H1 (cell line): ENCODE measurements around the gene SLC25A22. TPM values are rescaled to one million over a fixed set of nuclear protein-coding genes. Genes with fewer than 3 reads are reported as not detected.

Source experiments
- CTCF ChIA-PET: fragments of 300-600 bp; sonication (Branson Sonifier 250); formaldehyde crosslinking; loops from one replicate; lab custom pipeline; 2021; ENCODE audit not compliant: partially characterized antibody; lab: Charles Lee
- POLR2A ChIA-PET: fragments of 300-600 bp; sonication (Branson Sonifier 250); formaldehyde crosslinking; loops from one replicate; lab custom pipeline; 2021; ENCODE audit warnings: inconsistent platforms; ENCODE audit not compliant: partially characterized antibody; lab: Charles Lee
- DNase-seq, 2 experiments: peaks; one replicate each; pipeline versions ENCODE4 v3.0.0 to v3.0.0-alpha.2; 2010 to 2022; ENCODE audit warnings: low spot score in 2 of 2, low read depth in 1 of 2, mixed read lengths in 1 of 2
- FAIRE-seq: peaks from 2 replicates; lab custom pipeline; 2011; peaks lifted over from hg19 to GRCh38; lab: Jason Lieb, UNC
- H2AFZ ChIP-seq: 2 replicates; pipeline ENCODE4 v1.8.1; 2012; ENCODE audit warnings: low read length, inconsistent platforms
- H2AK5ac ChIP-seq: 2 replicates; pipeline ENCODE4 v1.6.1; 2013; ENCODE audit warnings: low read depth, low read length
- H2BK120ac ChIP-seq: replicated peaks from 2 replicates; pipeline ENCODE3; 2013; ENCODE audit warnings: low read depth, low read length, inconsistent platforms
- H2BK12ac ChIP-seq: 2 replicates; pipeline ENCODE4 v1.6.1; 2013; ENCODE audit warnings: low read depth, low read length
- H2BK15ac ChIP-seq: 2 replicates; pipeline ENCODE4 v1.6.1; 2013; ENCODE audit warnings: low read length
- H2BK20ac ChIP-seq: 2 replicates; pipeline ENCODE4 v1.6.1; 2013; ENCODE audit warnings: low read length
- H2BK5ac ChIP-seq: 2 replicates; pipeline ENCODE4 v1.6.1; 2013; ENCODE audit warnings: low read depth, low read length
- H3K14ac ChIP-seq: 2 replicates; pipeline ENCODE4 v1.6.1; 2013; ENCODE audit warnings: inconsistent platforms; ENCODE audit not compliant: insufficient read length
- H3K18ac ChIP-seq: 2 replicates; pipeline ENCODE4 v1.6.1; 2013; ENCODE audit warnings: low read length; ENCODE audit errors: extremely low read depth
- H3K23ac ChIP-seq: 2 replicates; pipeline ENCODE4 v1.6.1; 2013; ENCODE audit warnings: inconsistent platforms; ENCODE audit not compliant: insufficient read length
- H3K23me2 ChIP-seq: 2 replicates; pipeline ENCODE4 v1.6.1; 2013; ENCODE audit warnings: low read depth, low read length
- H3K27ac ChIP-seq: 2 replicates; pipeline ENCODE4 v1.6.1; 2011; ENCODE audit warnings: low read depth, low read length, inconsistent platforms
- H3K27me3 ChIP-seq, 4 experiments: replicated peaks in 1 of 4; 1 replicate in 1 of 4; 2 replicates in 3 of 4; pipeline versions ENCODE4 v1.6.1 to v1.8.1; 2011 to 2013; ENCODE audit warnings: low read length in 3 of 4, mild to moderate bottlenecking in 3 of 4, inconsistent platforms in 2 of 4, mixed read lengths in 2 of 4, moderate library complexity in 1 of 4; ENCODE audit not compliant: control insufficient read depth in 3 of 4, insufficient read depth in 3 of 4; ENCODE audit errors: extremely low read depth in 1 of 4
- H3K36me3 ChIP-seq, 4 experiments: 2 replicates each; pipeline versions ENCODE4 v1.6.1 to v1.8.1; 2011 to 2013; ENCODE audit warnings: mild to moderate bottlenecking in 4 of 4, low read length in 3 of 4, moderate library complexity in 2 of 4, control low read depth in 1 of 4, inconsistent platforms in 1 of 4; ENCODE audit not compliant: insufficient read depth in 4 of 4, control insufficient read depth in 2 of 4
- H3K4ac ChIP-seq: replicated peaks from 2 replicates; pipeline ENCODE3; 2013; ENCODE audit warnings: low read length, low read depth, mixed read lengths, inconsistent platforms; ENCODE audit not compliant: insufficient read length
- H3K4me1 ChIP-seq, 4 experiments: replicated peaks in 1 of 4; 1 replicate in 1 of 4; 2 replicates in 3 of 4; pipeline versions ENCODE4 v1.6.1 to v1.8.1; 2011 to 2013; ENCODE audit warnings: low read length in 3 of 4, inconsistent platforms in 2 of 4, mixed read lengths in 1 of 4; ENCODE audit not compliant: insufficient read depth in 4 of 4, control insufficient read depth in 3 of 4
- H3K4me2 ChIP-seq, 2 experiments: 2 replicates each; pipeline versions ENCODE4 v1.6.1 to v1.8.1; 2011 to 2013; ENCODE audit warnings: low read depth in 2 of 2, low read length in 2 of 2, control low read depth in 1 of 2, inconsistent platforms in 1 of 2, mild to moderate bottlenecking in 1 of 2; ENCODE audit not compliant: insufficient read depth in 1 of 2
- H3K4me3 ChIP-seq, 4 experiments: fragments of 200-600, 300-600 bp in 1 of 4; sonication (generic), shearing (Covaris generic), sonication (Bioruptor Twin) in 1 of 4; 2 replicates each; pipeline versions ENCODE4 v1.5.1 to v1.8.1; 2011 to 2016; ENCODE audit warnings: low read length in 4 of 4, low read depth in 3 of 4, control low read depth in 2 of 4, inconsistent platforms in 2 of 4, mild to moderate bottlenecking in 2 of 4, mixed read lengths in 1 of 4, moderate library complexity in 1 of 4; ENCODE audit not compliant: insufficient read depth in 2 of 4; ENCODE audit errors: extremely low read depth in 1 of 4
- H3K56ac ChIP-seq: replicated peaks from 2 replicates; pipeline ENCODE3; 2013; ENCODE audit warnings: low read depth, mild to moderate bottlenecking, mixed read lengths, low read length, inconsistent platforms; ENCODE audit not compliant: insufficient read length
- H3K79me1 ChIP-seq: 2 replicates; pipeline ENCODE4 v1.6.1; 2013; ENCODE audit warnings: low read depth, low read length, control low read depth
- H3K79me2 ChIP-seq, 2 experiments: 2 replicates each; pipeline versions ENCODE4 v1.6.1 to v1.8.1; 2012 to 2013; ENCODE audit warnings: low read length in 2 of 2, mild to moderate bottlenecking in 2 of 2, inconsistent platforms in 1 of 2; ENCODE audit not compliant: insufficient read depth in 2 of 2, control insufficient read depth in 1 of 2
- H3K9ac ChIP-seq, 4 experiments: replicated peaks in 1 of 4; 1 replicate in 1 of 4; 2 replicates in 3 of 4; pipeline versions ENCODE4 v1.6.1 to v1.8.1; 2011 to 2013; ENCODE audit warnings: low read depth in 3 of 4, low read length in 3 of 4, control low read depth in 2 of 4, mild to moderate bottlenecking in 2 of 4, moderate library complexity in 2 of 4, inconsistent platforms in 1 of 4; ENCODE audit errors: extremely low read depth in 1 of 4
- H3K9me3 ChIP-seq, 2 experiments: 2 replicates each; pipeline versions ENCODE4 v1.6.1 to v1.8.1; 2012 to 2013; ENCODE audit warnings: mild to moderate bottlenecking in 2 of 2, moderate library complexity in 2 of 2, control low read depth in 1 of 2, inconsistent platforms in 1 of 2, low read depth in 1 of 2, low read length in 1 of 2, mixed read lengths in 1 of 2; ENCODE audit not compliant: insufficient read depth in 2 of 2
- H4K20me1 ChIP-seq, 2 experiments: replicated peaks in 1 of 2; 2 replicates each; pipeline versions ENCODE3 to v1.8.1; 2011 to 2013; ENCODE audit warnings: inconsistent platforms in 2 of 2, low read length in 2 of 2, mild to moderate bottlenecking in 1 of 2; ENCODE audit not compliant: insufficient read depth in 2 of 2, control insufficient read depth in 1 of 2
- H4K5ac ChIP-seq: 2 replicates; pipeline ENCODE4 v1.6.1; 2013; ENCODE audit warnings: low read length, low read depth, mixed read lengths, inconsistent platforms; ENCODE audit not compliant: insufficient read length
- H4K8ac ChIP-seq: 2 replicates; pipeline ENCODE4 v1.8.0; 2013; ENCODE audit warnings: mild to moderate bottlenecking, moderate library complexity, low read length, inconsistent platforms; ENCODE audit not compliant: insufficient read depth; ENCODE audit errors: extremely low read depth
- H4K91ac ChIP-seq: replicated peaks from 2 replicates; pipeline ENCODE3; 2013; ENCODE audit warnings: low read length, mixed read lengths, inconsistent platforms; ENCODE audit not compliant: insufficient read length
- EGR1 ChIP-seq: IDR thresholded peaks from 2 replicates; pipeline ENCODE4 v1.6.1; 2011; ENCODE audit warnings: low read depth, low read length, borderline replicate concordance
- EP300 ChIP-seq, 2 experiments: IDR thresholded peaks; 1 replicate in 1 of 2; 2 replicates in 1 of 2; pipeline ENCODE4 v1.6.1; 2011 to 2012; ENCODE audit warnings: low read depth in 2 of 2, low read length in 2 of 2, mild to moderate bottlenecking in 2 of 2, borderline replicate concordance in 1 of 2, inconsistent platforms in 1 of 2, moderate library complexity in 1 of 2
- KDM4A ChIP-seq: IDR thresholded peaks from one replicate; pipeline ENCODE4 v1.7.1; 2012; ENCODE audit warnings: low read depth, mild to moderate bottlenecking, moderate library complexity, low read length, inconsistent platforms; ENCODE audit not compliant: severe bottlenecking
- PHF8 ChIP-seq: fragments of 200-600 bp; sonication (generic); conservative IDR thresholded peaks from 2 replicates; pipeline ENCODE4 v1.7.1; 2012; ENCODE audit warnings: low read depth, mild to moderate bottlenecking, inconsistent platforms, low read length, moderate library complexity
- SIX5 ChIP-seq: IDR thresholded peaks from 2 replicates; pipeline ENCODE4 v1.6.1; 2011; ENCODE audit warnings: mild to moderate bottlenecking, low read depth, low read length
- TBP ChIP-seq: IDR thresholded peaks from 2 replicates; pipeline ENCODE4 v1.6.1; 2011; ENCODE audit warnings: low read depth, low read length, improper control_type of control experiment
- WGBS, 2 experiments: shearing (Covaris generic) in 1 of 2; methylation state at CpG; one replicate each; pipeline versions ENCODE4 v1.1.6 to v1.1.7; 2013 to 2015; ENCODE audit warnings: low lambda C conversion rate in 2 of 2, mixed read lengths in 2 of 2, inconsistent platforms in 1 of 2, low coverage in 1 of 2, missing lambda C conversion rate in 1 of 2; ENCODE audit not compliant: insufficient replicate concordance in 2 of 2, insufficient coverage in 1 of 2, insufficient read length in 1 of 2; ENCODE audit errors: extremely low coverage in 1 of 2, missing lambda C conversion rate in 1 of 2; 5-methylcytosine and 5-hydroxymethylcytosine counted together
- polyA plus RNA-seq, 7 experiments: library from polyadenylated mRNA; depleted of rRNA in 3 of 7; stranded (reverse) in 5 of 7; unstranded in 2 of 7; fragments of >200 nt in 5 of 7; fragments of 200-250 nt in 2 of 7; gene quantifications; 1 replicate in 5 of 7; 2 replicates in 1 of 7; 4 replicates in 1 of 7; pipeline versions ENCODE4 v1.2.1 to v1.2.3, GENCODE V29; 2011 to 2013; ENCODE audit warnings: missing spikeins in 2 of 7, mixed read lengths in 2 of 7
- total RNA-seq: library from RNA; stranded (reverse); fragmentation: NEBNext Ultra II Directional; extraction: Animal tissue kit (Norgen Biotek cat#: 25700); gene quantifications from 2 replicates; pipeline ENCODE4 v1.2.1, GENCODE V29; 2021
- TF ChIP-seq, protein P1 (sequence below), 3 experiments: IDR thresholded peaks; 1 replicate in 2 of 3; 2 replicates in 1 of 3; pipeline versions ENCODE4 v1.5.1 to v1.6.1; 2011; ENCODE audit warnings: low read length in 3 of 3, mild to moderate bottlenecking in 3 of 3, inconsistent platforms in 2 of 3, low read depth in 1 of 3, moderate library complexity in 1 of 3; ENCODE audit not compliant: insufficient read depth in 1 of 3; ENCODE audit errors: control extremely low read depth in 1 of 3

Gene SLC25A22
- total and polyA plus RNA-seq, 2 of the 8 experiments (the other 6 are each of a cell fraction or from before 2014, with no cell fraction given): 31.5 to 48.0 TPM

DNA sequence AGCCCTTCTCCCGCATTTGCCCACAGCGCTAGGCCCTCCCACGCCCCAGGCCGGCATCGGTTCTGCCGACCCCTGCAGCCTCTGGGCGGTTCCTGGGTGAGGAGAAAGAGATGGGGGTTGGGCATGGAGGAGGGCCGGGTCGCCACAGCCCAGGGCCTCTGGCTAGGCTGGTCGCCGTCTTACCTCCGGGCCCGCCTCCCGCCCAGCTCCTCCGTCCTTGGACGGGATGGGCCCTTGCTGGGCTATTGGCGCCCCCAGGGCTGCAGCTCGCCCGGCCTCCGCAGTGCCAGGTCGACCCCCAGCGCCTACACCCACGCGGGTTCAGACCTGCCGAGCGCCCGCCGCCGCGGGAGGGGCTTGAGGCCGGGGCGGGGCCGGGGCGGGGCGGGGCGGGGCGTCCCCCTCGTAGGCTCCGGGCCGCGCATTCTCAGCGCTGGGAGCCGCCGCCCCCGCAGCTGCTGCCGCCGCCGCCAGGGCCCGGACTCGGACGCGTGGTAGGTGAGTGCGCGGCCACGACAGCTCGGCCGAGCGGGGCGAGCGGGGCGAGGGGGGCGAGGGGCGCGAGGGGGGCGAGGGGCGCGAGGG, 34.5 kb upstream of the SLC25A22 start, which contains the start of gene CD151:
TSS of gene CD151 (plus strand) at position 424 of the 585 bp plus-strand sequence. CDS start 3,118 bp downstream, outside the sequence.
- H3K14ac ChIP-seq: no peak within 1 kb of the TSS
- H3K27me3 ChIP-seq: peaks cover 6 to 39% (median 31%) of the 10 kb centered on the region in 4 experiments
- peaks cover 29% of the 10 kb centered on the region for H3K23me2 ChIP-seq
- ChIA-PET CTCF (interaction anchor here (0.6 to 2.4 kb wide), 4 partner anchors 11 to 102 kb away, joined by 3 to 7 read pairs (median 4); partner anchors contain the start of genes PNPLA2, POLR2L and TSPAN4), POLR2A (interaction anchor here (1.0 to 53.0 kb wide), 6 partner anchors 2 to 89 kb away, joined by 3 to 1917 read pairs (median 120); partner anchors contain the start of genes CD151, CEND1, CRACR2B and PIDD1)
- peak within 1 kb of the TSS; percentile 78 for H3K4ac ChIP-seq
- H3K23ac ChIP-seq: no peak within 1 kb of the TSS
- no peak within 1 kb of the TSS for H2BK120ac ChIP-seq
- WGBS, 2 experiments: 3% methylated on average over 17 of the region's 67 CpGs; no CpG with 5 or more reads in 1 of the 2 experiments
- peak within 1 kb of the TSS; percentile 59 for H3K56ac ChIP-seq
- peak within 1 kb of the TSS; percentile 23; the same call in 1 of the 2 replicates for H2BK15ac ChIP-seq
- no peak within 1 kb of the TSS for H3K27ac ChIP-seq
- H2BK12ac ChIP-seq: peak within 1 kb of the TSS; percentile 23; the same call in 1 of the 2 replicates
- 0 out of 2 replicates have a peak within 1 kb of the TSS, but pooled peaks have one; percentile 19 for H2AK5ac ChIP-seq
- H4K91ac ChIP-seq: peak within 1 kb of the TSS; percentile 87
- H4K8ac ChIP-seq: peak within 1 kb of the TSS; percentile 81
- peak within 1 kb of the TSS; percentile 51 to 76 (median 58) for H3K4me3 ChIP-seq
- no peaks in the 10 kb centered on the region; a peak in 1 of 4 replicates for H3K79me2 ChIP-seq
- H3K36me3 ChIP-seq: peaks cover 0 to 9% (median 3%) of the 10 kb centered on the region in 4 experiments; a peak in 4 of 8 replicates
- H4K5ac ChIP-seq: peak within 1 kb of the TSS; percentile 84
- H2BK5ac ChIP-seq: peak within 1 kb of the TSS; percentile 26; the same call in 1 of the 2 replicates
- FAIRE-seq (no peak), DNase-seq (peak in 1 of 2 experiments; percentile 83)
- peak within 1 kb of the TSS; percentile 81 to 84 for H3K4me2 ChIP-seq
- H4K20me1 ChIP-seq: peaks cover 2 to 19% of the 10 kb centered on the region in 2 experiments
- peak within 1 kb of the TSS; percentile 97 for H3K18ac ChIP-seq
- H3K4me1 ChIP-seq: peaks cover 0 to 51% (median 43%) of the 10 kb centered on the region in 4 experiments; a peak in 6 of 7 replicates
- H3K9me3 ChIP-seq: no peaks in the 10 kb centered on the region
- H3K79me1 ChIP-seq: no peaks in the 10 kb centered on the region; the same call in 1 of the 2 replicates
- H2AFZ ChIP-seq: no peak within 1 kb of the TSS
- H3K9ac ChIP-seq: peak within 1 kb of the TSS in 3 of 4 experiments; percentile 29 to 65 (median 62); a peak in 5 of 7 replicates
- H2BK20ac ChIP-seq: 0 out of 2 replicates have a peak within 1 kb of the TSS, but pooled peaks have one; percentile 72
- TF ChIP-seq KDM4A (peak; percentile 38), EP300 (IDR thresholded peaks at IDR 0.05; ENCODE audit: borderline replicate concordance in 1 of 2, low read depth in 2 of 2, low read length in 2 of 2) (no peak), TBP (peak; percentile 33; the same call in 1 of the 2 replicates), PHF8 (peak; percentile 20; the same call in 1 of the 2 replicates), EGR1 (peak; percentile 69; the same call in 1 of the 2 replicates), SIX5 (no peak)
- TF ChIP-seq, protein P1, sequence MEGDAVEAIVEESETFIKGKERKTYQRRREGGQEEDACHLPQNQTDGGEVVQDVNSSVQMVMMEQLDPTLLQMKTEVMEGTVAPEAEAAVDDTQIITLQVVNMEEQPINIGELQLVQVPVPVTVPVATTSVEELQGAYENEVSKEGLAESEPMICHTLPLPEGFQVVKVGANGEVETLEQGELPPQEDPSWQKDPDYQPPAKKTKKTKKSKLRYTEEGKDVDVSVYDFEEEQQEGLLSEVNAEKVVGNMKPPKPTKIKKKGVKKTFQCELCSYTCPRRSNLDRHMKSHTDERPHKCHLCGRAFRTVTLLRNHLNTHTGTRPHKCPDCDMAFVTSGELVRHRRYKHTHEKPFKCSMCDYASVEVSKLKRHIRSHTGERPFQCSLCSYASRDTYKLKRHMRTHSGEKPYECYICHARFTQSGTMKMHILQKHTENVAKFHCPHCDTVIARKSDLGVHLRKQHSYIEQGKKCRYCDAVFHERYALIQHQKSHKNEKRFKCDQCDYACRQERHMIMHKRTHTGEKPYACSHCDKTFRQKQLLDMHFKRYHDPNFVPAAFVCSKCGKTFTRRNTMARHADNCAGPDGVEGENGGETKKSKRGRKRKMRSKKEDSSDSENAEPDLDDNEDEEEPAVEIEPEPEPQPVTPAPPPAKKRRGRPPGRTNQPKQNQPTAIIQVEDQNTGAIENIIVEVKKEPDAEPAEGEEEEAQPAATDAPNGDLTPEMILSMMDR (IDR thresholded peaks at IDR 0.05; ENCODE audit: control extremely low read depth in 1 of 3, insufficient read depth in 1 of 3, low read depth in 1 of 3, low read length in 3 of 3): peak in 1 of 3 experiments; percentile 4; a peak in 1 of 4 replicates
